Measurements from ENCODE around the gene OSM.

Gene OSM

GRCh38 chr22:30297991-30298701 is 31.5 kb upstream of the OSM start:
- DNase-seq (ENCODE audit: low read depth in 3 of 3, low spot score in 1 of 3): no peak

- no peak for DNase-seq (ENCODE audit: low read depth in 3 of 3, low spot score in 1 of 3)
These were observed 30.8 kb upstream of the OSM start for GRCh38 chr22:30297276-30297990.

- no peak for DNase-seq (ENCODE audit: low read depth in 3 of 3, low spot score in 1 of 3)
These were observed 30.2 kb upstream of the OSM start for GRCh38 chr22:30296833-30297232.

GRCh38 chr22:30296324-30296723 is 29.7 kb upstream of the OSM start:
- no peak for DNase-seq (ENCODE audit: low read depth in 3 of 3, low spot score in 1 of 3)

DNA sequence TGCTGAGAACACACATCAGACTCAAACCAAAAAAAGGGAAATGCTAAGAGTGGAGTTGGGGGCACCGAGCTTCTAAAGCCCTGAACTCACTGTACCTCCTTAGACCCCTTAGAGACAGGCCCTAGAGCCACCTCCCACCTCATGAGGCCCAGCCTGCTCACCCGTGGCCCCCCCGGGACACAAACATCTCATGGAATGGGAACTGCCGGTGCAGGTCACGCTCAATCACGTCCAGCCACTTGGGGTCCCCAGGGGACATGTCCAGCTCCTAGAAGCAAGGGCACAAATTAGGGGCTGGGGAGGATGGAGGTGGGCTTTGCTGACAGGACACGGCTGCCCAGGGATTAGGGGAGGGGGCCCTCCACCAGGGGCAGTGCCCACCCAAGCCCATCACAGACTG is 28.9 kb upstream of the OSM start:
- DNase-seq (ENCODE audit: low read depth in 3 of 3, low spot score in 1 of 3): no peak

DNA sequence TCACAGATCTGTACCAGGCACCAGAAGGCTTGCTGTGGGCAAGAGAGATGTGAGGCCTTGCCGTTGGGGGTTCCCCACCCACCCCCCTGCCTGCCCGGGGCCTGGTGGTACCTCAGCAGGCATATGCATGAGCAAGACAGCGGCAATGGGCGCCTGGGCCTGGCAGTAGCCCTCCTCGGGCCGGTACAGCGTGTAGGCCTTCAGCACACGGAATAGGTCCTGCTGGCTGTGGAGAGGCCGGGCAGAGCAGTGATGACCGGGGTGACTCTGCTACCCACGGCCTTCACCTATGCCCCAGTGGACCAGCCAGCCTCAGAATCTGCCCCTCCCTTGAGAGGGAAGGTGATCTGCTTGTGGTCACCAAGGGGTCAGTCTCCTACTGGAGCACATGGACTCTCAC is 28.2 kb upstream of the OSM start:
- no peak for DNase-seq (ENCODE audit: low read depth in 3 of 3, low spot score in 1 of 3)

DNA sequence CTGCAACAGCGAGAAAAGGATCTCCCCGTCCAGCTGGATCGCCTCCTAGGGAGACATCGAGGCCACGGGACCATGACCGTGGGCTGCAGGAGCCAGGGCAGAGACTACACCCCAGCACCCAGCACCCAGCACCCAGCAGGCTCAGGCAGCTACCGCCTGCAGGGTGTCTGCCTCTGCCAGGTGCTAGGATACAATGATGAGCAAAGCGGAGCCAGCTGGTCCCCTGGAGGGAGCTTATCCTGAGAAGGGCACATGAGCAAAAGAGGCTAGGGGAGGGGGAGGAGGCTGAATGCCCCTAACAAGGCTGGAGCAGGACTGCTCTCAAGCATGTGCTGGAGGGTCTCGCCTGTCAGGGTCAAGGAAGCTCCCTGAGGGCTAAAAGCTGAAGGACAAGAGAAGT is 27.4 kb upstream of the OSM start:
- DNase-seq (ENCODE audit: low read depth in 3 of 3, low spot score in 1 of 3): no peak

DNA sequence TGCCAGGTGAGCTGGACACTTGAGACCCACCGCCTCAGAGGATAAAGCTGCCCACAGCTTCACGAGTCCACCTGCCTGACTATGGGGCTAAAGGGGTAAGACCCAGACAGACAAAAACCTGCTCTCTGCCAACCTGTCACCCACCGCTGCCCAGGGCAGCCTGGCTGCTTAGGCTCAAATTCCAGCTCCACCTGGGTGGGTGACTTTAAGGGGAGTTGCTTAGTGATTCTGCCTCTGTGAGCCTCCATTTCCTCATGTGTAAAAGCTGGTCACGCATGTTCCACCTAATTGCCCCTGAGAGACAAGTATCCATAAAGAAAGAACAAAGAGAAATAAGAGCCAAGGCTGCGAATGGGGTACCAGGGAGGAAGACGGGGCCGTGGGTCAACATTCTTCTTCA is 26.4 kb upstream of the OSM start:
- DNase-seq (ENCODE audit: low read depth in 3 of 3, low spot score in 1 of 3): no peak

GRCh38 chr22:30292069-30292970 is 25.7 kb upstream of the OSM start:
- no peak for DNase-seq (ENCODE audit: low read depth in 3 of 3, low spot score in 1 of 3)

GRCh38 chr22:30291058-30291892 is 24.6 kb upstream of the OSM start:
- DNase-seq (ENCODE audit: low read depth in 3 of 3, low spot score in 1 of 3): no peak

GRCh38 chr22:30290342-30291057 is 23.8 kb upstream of the OSM start:
- no peak for DNase-seq (ENCODE audit: low read depth in 3 of 3, low spot score in 1 of 3)

DNA sequence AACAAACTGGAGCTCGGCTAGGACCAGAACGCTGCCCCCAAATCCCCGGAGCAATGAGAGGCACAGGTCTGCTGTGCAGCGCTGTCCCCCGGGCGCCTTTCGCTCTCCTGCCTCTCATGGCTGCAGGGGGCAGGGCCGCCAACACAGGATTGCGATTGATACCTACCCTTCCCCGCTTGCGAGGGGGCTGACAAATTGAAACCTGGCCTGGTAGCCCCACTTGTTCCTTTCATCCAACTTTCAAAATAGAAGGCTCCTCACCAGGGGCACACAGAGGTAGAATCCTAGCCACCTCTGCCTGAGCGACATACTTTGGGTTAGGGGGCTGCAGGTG is 23.3 kb upstream of the OSM start:
- no peak for DNase-seq (ENCODE audit: low read depth in 3 of 3, low spot score in 1 of 3)

- peak; percentile 56 to 84 (median 67) for DNase-seq (ENCODE audit: low read depth in 3 of 3, low spot score in 1 of 3)
These were observed 22.7 kb upstream of the OSM start, which contains the start of gene CASTOR1 for GRCh38 chr22:30289141-30289979. Gene CASTOR1, minus strand, starts transcription at chr22:30289505. Its CDS starts 8 bp downstream, at chr22:30289497.

DNA sequence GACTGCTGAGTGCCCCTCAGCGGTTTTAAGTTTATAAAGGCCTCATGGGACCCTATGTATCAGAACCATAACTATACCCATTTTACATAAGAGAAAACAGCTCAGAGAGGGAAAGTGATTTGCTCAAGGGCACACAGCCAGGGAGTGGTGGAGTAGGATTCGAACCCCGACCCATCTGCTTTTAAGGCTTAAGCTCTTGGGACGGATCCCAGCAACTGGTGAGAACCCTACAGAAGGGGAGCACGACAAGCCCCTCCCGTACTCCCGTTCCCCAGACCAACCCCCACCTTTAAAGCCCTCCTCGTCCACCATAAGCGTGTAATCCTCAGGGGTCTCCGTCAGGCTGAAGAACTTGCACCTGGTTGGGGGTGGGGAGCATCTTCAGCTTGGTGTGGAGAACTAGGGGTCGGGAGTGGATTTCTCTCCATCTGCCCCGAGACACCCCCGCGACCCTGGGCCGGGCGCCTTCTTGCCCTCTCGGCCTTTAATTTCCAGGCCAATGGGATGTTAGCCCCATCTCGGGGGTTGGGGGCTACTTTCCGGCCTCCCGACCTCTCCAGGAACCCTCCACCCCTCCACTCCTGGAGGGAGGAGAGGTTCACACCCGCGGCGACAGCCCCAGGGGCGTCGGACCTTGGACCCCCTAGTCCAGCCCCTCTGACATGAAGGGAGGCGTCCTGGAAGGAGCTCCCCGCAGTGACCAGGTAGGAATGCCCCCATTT is 21.9 kb upstream of the OSM start:
- DNase-seq (ENCODE audit: low read depth in 3 of 3, low spot score in 1 of 3): no peak

DNA sequence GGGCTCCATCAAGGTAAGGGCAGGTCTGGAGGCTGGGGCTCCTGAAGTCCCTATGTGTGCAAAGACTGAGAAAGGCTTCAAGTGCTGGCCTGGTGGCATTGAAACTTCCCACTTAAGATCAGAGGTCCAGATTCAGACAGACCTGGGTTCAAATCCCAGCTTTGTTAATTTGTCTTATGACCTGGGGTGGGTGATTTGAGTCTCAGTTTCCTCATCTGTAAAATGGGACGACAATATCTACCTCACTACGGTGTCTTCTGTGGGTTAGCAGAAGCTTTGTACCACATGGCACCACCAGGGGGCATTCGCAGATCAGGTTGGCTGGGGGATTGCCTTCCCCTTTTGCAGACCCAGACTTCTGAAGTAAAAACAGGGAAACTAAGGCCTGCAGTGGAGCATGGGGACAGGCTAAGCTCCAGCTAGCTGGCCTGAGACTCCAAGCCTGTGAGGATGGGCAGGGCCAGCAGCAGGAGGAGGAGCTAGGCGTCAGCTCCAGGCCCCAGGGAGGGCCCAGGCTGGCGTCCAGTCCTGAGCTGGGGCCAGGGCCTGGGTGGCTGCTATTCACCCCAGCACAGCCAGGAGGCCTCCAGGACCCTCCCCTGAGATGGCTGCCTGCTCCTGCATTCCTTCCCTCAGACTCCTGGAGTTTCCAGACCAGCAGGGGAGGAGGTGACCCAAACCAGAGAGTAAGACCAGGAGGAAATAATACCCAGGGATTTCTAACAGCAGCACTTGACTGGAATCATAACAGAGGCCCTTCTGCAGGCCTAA is 21.2 kb upstream of the OSM start:
- peak; percentile 78 to 83 (median 81) for DNase-seq (ENCODE audit: low read depth in 3 of 3, low spot score in 1 of 3)

DNA sequence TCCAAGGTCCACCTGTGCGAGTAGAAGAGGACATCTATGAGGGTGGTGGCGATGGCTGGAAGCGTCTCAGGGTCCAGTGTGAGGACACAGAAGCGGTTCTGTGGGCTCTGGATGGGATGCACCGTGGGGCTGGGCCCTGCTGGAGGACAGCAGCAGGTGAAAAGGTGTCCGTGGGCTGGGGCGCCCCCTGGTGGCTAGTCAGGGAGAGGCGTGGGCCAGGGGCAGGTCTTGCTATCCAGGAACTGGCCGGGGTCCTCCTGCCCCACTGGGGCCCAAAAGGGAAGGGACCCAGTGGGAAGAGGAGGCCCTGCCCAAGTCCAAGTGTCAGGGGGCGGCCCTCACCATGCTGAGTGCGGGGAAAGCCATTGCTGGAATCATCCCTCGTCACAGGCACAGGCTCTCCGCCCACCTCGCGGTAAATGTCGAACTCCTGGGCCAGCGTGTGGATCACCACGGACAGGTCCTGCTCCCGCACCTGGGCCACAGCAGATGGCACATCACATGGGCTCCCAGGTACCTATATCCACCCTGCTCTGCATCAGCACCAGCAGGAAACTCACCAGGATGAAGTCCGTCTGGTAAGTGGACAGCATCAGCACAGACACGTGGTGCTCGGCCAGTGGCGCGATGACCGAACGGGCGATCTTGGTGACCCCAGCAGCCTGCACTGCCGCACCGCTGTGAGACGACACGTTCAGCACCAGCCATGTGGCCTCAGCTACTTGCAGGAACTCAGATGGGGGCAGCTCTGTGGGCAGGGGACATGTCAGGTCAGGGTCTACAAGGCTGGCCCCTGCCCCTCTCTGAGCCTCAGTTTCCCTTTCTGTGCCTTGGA is 20.4 kb upstream of the OSM start:
- peak; percentile 68 to 92 (median 79) for DNase-seq (ENCODE audit: low read depth in 3 of 3, low spot score in 1 of 3)

- no peak for DNase-seq (ENCODE audit: low read depth in 3 of 3, low spot score in 1 of 3)
These were observed 19.7 kb upstream of the OSM start for GRCh38 chr22:30286331-30286730.
